Breast epithelium (tissue), 3 donors: ENCODE data around the gene TIAM1.

Experiments
- POLR2A ChIP-seq: fragments of 450-650 bp; IDR thresholded peaks from one replicate; pipeline ENCODE4 v1.6.1; 2016; ENCODE audit warnings: antibody characterized with exemption, mild to moderate bottlenecking, moderate library complexity
- POLR2AphosphoS5 ChIP-seq, 3 donors: sonication (generic); formaldehyde crosslinking; IDR thresholded peaks; one replicate each; pipeline ENCODE4 v1.6.1; 2017; ENCODE audit warnings: antibody characterized with exemption in 3 of 3
- TF ChIP-seq, protein P1 (sequence below), 3 donors: fragments of 450-650 bp; IDR thresholded peaks; one replicate each; pipeline ENCODE4 v1.5.1; 2016 to 2017; ENCODE audit warnings: antibody characterized with exemption in 3 of 3, mild to moderate bottlenecking in 3 of 3, moderate library complexity in 3 of 3

DNA sequence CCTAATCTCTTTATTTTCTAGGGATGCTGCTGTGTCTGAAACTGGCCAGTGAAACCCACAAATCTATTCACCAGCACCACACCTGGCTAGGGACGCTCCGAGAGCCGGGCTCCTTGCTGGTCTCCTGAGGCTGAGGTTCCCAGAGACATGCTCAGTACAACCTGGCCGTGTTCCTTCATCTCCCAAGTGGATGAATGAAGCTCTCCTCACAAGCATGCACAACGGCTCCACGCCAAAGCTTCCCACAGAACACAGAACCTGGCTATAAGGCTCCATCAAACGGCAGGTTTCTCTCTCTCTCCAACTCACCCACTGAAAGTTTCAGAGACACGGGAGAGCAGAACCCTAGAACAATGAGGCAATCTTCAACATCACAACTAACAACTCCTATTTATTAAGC lies 82.3 kb downstream of the TIAM1 start:
- TF ChIP-seq POLR2A, result no peak
- TF ChIP-seq, protein P1, sequence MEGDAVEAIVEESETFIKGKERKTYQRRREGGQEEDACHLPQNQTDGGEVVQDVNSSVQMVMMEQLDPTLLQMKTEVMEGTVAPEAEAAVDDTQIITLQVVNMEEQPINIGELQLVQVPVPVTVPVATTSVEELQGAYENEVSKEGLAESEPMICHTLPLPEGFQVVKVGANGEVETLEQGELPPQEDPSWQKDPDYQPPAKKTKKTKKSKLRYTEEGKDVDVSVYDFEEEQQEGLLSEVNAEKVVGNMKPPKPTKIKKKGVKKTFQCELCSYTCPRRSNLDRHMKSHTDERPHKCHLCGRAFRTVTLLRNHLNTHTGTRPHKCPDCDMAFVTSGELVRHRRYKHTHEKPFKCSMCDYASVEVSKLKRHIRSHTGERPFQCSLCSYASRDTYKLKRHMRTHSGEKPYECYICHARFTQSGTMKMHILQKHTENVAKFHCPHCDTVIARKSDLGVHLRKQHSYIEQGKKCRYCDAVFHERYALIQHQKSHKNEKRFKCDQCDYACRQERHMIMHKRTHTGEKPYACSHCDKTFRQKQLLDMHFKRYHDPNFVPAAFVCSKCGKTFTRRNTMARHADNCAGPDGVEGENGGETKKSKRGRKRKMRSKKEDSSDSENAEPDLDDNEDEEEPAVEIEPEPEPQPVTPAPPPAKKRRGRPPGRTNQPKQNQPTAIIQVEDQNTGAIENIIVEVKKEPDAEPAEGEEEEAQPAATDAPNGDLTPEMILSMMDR (IDR thresholded peaks at IDR 0.05), result no peak
- TF ChIP-seq POLR2AphosphoS5 (IDR thresholded peaks at IDR 0.05), result no peak
